Stimulated activated CD8-positive, alpha-beta memory T cell treated with anti-CD3 and anti-CD28 coated beads, Interleukin-15, amount 100 ng/mL, for 1 hour (primary cell): Measurements from ENCODE around the gene RHBDL1.

Experiments used
- DNase-seq: peaks from one replicate; pipeline ENCODE4 v3.0.0-alpha.2; 2020; ENCODE audit warnings: low read depth

RHBDL1 gene

DNA sequence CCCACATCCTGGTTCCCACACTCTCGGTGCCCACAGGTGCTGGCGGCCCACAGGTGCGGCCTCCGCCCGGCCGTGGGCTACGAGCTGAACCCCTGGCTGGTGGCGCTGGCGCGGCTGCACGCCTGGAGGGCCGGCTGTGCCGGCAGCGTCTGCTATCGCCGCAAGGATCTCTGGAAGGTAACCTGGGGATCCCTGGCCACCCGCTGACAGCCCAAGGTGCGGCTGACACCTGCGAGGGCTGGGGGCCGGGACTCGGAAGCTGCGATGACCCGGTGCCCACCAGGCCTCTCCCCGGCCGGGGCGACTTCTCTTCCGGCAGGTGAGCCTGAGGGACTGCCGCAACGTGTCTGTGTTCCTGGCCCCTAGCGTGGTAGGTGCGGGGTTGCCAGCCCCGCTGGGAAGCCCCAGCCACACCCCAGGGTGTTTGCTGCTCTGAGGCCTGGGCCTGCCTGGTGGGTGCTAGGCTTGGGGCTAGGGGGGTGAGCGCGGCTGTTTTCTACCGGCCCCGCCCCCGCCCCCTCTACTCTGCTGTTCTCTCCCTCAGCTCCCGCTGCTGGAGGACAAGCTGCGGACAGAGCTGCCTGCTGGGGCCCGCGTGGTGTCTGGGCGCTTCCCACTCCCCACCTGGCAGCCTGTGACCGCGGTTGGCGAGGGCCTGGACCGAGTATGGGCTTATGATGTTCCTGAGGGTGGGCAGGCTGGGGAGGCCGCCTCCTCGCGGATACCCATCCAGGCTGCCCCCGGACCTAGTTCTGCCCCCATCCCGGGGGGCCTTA is 46.5 kb downstream of the RHBDL1 start:
- DNase-seq, result no peak

DNA sequence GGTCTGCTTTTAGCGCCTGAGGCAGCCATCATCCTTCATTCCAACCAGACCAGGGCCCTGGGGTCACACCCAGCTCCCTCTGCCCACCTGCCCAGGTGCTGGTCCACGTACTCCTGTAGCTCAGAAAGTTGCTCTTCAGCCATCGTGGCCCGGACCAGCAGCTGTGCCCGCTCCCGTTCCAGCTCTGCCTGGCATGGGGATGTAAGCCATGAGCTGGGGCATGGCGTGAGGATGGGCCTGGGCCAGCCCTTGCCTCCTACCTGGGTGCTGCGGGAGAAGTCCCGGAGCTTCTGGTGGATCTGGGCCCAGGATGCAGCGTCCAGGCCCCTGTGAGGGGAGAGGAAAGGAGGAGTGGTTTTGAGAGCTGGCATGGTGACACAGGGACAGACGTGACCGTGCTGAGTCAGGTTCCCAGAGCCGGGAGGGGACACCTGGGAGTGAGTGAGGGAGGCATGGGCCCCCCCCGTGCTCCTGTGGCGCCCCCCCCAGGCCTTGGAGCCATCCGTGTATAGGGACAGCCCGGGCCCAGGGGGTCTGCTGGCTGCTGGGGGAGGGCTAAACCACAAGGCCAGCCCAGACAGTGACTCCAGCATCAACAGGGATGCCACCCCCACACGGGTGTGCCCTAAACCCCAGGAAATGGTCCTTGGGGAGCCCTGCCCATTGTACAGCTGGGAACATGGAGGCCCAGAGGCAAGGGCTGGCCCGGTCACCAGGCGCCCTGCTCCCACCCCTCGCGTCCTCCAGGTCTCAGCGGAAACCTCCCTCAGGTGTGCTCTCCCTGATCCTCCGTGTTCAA is 47.6 kb downstream of the RHBDL1 start:
- DNase-seq, result no peak

GRCh38 chr16:723695-724094 is 48.2 kb downstream of the RHBDL1 start:
- no peak for DNase-seq

GRCh38 chr16:724188-725040 is 48.9 kb downstream of the RHBDL1 start:
- DNase-seq, result no peak

DNA sequence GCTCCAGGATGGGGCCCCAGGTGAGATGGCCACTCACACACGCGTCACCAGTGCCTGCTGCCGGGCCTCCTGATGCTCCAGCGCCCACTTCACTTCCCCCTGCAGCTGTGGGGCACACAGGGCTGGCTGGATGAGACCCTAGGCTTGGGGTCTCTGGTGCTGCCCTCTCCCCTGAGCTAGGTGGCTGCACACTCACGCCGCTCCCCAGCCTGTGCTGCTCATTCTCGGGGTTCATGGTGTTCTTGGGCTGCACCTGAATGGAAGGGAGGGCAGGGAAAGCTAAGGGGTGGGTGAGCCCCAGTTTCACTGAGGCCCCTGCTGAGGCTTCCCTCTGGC is 49.5 kb downstream of the RHBDL1 start:
- DNase-seq, result no peak

GRCh38 chr16:725463-726187 is 50.2 kb downstream of the RHBDL1 start:
- DNase-seq, result no peak

GRCh38 chr16:726188-726437 is 50.6 kb downstream of the RHBDL1 start:
- DNase-seq, result no peak

DNA sequence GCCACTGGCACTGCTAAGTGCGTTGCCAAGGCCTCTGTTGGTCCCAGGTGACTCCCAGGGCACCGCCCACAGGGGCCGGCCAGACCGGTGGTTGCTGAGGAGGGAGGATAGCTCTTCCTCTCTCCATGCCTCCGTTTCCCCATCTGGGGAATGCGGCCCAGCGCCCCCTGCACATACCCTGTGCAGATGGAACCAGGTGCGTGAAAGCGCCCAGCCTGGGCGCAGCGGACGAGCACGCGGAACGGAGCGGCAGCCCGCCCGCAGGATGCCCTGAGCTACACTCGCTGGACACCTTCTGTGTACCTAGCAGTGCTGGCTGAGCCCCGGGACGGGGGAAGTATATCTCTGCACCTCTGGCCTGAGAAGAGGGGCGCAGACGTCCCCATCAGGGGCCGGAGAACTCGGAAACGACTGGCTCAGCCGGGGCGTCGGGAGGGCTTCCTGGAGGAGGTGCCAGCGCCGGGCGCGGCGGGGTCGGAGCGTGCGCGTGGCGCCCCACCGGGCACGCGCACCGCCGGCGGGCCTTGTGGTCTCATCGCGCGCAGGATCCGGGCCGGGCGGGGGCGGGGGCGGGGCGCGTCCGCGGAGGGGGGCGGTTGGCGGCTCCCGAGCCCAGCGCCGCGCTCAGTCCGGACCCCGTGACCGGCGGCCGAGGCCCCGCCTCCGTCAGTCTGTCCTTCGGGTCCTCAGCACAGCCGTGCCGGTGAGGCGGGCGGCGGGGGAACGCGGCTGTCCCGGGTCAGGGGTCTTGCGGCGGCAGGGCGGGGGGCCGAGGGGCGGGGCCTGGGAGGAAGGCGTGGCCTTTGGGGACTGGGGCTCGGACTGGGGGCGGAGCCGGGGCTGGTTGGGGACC is 51.2 kb downstream of the RHBDL1 start, which contains the start of the genes CCDC78 and HAGHL:
CCDC78 (minus strand) TSS at position 6 of the 853 bp plus-strand sequence. CDS start 76 bp downstream, outside the sequence.
HAGHL (plus strand) TSS at position 669 of the 853 bp plus-strand sequence. CDS start 404 bp downstream, outside the sequence.
- DNase-seq, result peak; percentile 52

- DNase-seq, result no peak
These were observed 52.0 kb downstream of the RHBDL1 start for GRCh38 chr16:727291-727977.
